HepG2 (cell line): ENCODE results near the gene QSOX2. TPM values are rescaled to one million over a fixed set of nuclear protein-coding genes. Genes with fewer than 3 reads are reported as not detected.

ENCODE experiments used
- ATAC-seq: fragments of 200-7000 bp; cut with Tn5 transposase; 3 replicates; pipeline ENCODE4 v1.9.1; 2020; ENCODE audit warnings: mild to moderate bottlenecking, moderate library complexity
- BruUV-seq: library from RNA; stranded (reverse); fragments of 400-500 nt; replicated peaks from 2 replicates; lab custom pipeline; 2021; lab: Mats Ljungman, UMichigan
- CTCF ChIA-PET: fragments of 300-600 bp; formaldehyde crosslinking; extraction: SDS; loops from one replicate; lab custom pipeline; 2021; ENCODE audit warnings: low total read pairs, inconsistent platforms, low intra/inter-chr PET ratio; lab: Yijun Ruan, JAX
- POLR2A ChIA-PET: fragments of 350-600 bp; sonication (Branson Sonifier 250); formaldehyde crosslinking; loops from one replicate; lab custom pipeline; 2020; ENCODE audit warnings: antibody characterized with exemption, inconsistent platforms; lab: Yijun Ruan, JAX
- DNase-seq: peaks from one replicate; pipeline ENCODE4 v3.0.0-alpha.2; 2015; ENCODE audit warnings: low spot score
- FAIRE-seq: peaks from 3 replicates; lab custom pipeline; 2011; peaks lifted over from hg19 to GRCh38; lab: Jason Lieb, UNC
- H2AFZ ChIP-seq: one replicate; pipeline ENCODE4 v1.6.1; 2011; ENCODE audit warnings: low read length, inconsistent platforms
- H3K27ac ChIP-seq: fragments of 300-600 bp; 3 replicates; pipeline ENCODE4 v1.8.0; 2011; ENCODE audit warnings: mixed run types, mild to moderate bottlenecking, mixed read lengths, low read length, inconsistent platforms; ENCODE audit not compliant: insufficient read depth; ENCODE audit errors: extremely low read length
- H3K27me3 ChIP-seq, 2 experiments: fragments of 200-600 bp in 1 of 2; 2 replicates in 1 of 2; 3 replicates in 1 of 2; pipeline versions ENCODE4 v1.6.0 to v1.8.0; 2011; ENCODE audit warnings: low read length in 2 of 2, mild to moderate bottlenecking in 2 of 2, moderate library complexity in 2 of 2, inconsistent platforms in 1 of 2; ENCODE audit not compliant: insufficient read depth in 2 of 2, control insufficient read depth in 1 of 2
- H3K36me3 ChIP-seq, 2 experiments: fragments of 200-600 bp in 1 of 2; replicated peaks in 1 of 2; 2 replicates in 1 of 2; 3 replicates in 1 of 2; pipeline versions ENCODE4 v1.5.1 to v1.8.0; 2011; ENCODE audit warnings: low read length in 2 of 2, inconsistent platforms in 1 of 2; ENCODE audit not compliant: insufficient read depth in 2 of 2, control insufficient read depth in 1 of 2
- H3K4me1 ChIP-seq: 2 replicates; pipeline ENCODE4 v1.5.1; 2012; ENCODE audit warnings: low read length, inconsistent platforms; ENCODE audit not compliant: insufficient read depth
- H3K4me2 ChIP-seq: 2 replicates; pipeline ENCODE4 v1.6.0; 2011; ENCODE audit warnings: low read depth, low read length, inconsistent platforms
- H3K4me3 ChIP-seq, 3 experiments: fragments of 200-600 bp in 1 of 3; sonication (generic), shearing (Covaris generic) in 1 of 3; replicated peaks in 1 of 3; 2 replicates each; pipeline ENCODE4 v1.5.1; 2011 to 2016; ENCODE audit warnings: low read length in 3 of 3, inconsistent platforms in 2 of 3, low read depth in 2 of 3, mild to moderate bottlenecking in 2 of 3, control low read depth in 1 of 3, mixed read lengths in 1 of 3; ENCODE audit not compliant: insufficient read depth in 1 of 3
- H3K79me2 ChIP-seq: one replicate; pipeline ENCODE4 v1.6.1; 2011; ENCODE audit warnings: low read length, inconsistent platforms; ENCODE audit not compliant: insufficient read depth
- H3K9ac ChIP-seq: 2 replicates; pipeline ENCODE4 v1.6.0; 2011; ENCODE audit warnings: mild to moderate bottlenecking, low read depth, low read length, inconsistent platforms; ENCODE audit not compliant: insufficient read depth
- H3K9me3 ChIP-seq: 2 replicates; pipeline ENCODE4 v1.5.1; 2012; ENCODE audit warnings: mild to moderate bottlenecking, low read length
- H4K20me1 ChIP-seq: 2 replicates; pipeline ENCODE4 v1.6.0; 2011; ENCODE audit warnings: inconsistent platforms, mild to moderate bottlenecking, low read length, moderate library complexity; ENCODE audit not compliant: insufficient read depth
- AGO2 ChIP-seq: fragments of 200-400 bp; formaldehyde crosslinking; optimal IDR thresholded peaks from 2 replicates; pipeline ENCODE3; 2017; ENCODE audit warnings: mild to moderate bottlenecking, low read depth, low read length, moderate library complexity
- MAF1 ChIP-seq: sonication (generic); formaldehyde crosslinking; IDR thresholded peaks from 2 replicates; pipeline ENCODE4 v1.5.0; 2020; ENCODE audit warnings: missing genetic modification reagents, borderline replicate concordance
- ZFY ChIP-seq: sonication (generic); formaldehyde crosslinking; IDR thresholded peaks from 2 replicates; pipeline ENCODE4 v1.4.0; 2020; ENCODE audit warnings: missing genetic modification reagents
- WGBS: methylation state at CpG from one replicate; pipeline ENCODE4 v1.1.6; 2017; ENCODE audit warnings: low lambda C conversion rate; 5-methylcytosine and 5-hydroxymethylcytosine counted together
- in situ Hi-C: cut with HindIII; loops from 2 replicates; pipeline ENCODE4 v1.10.0; 2017; ENCODE audit warnings: low pct_unique_long_range_greater_than_20kb; ENCODE audit not compliant: extremely low pct_ligation_motif_present
- intact Hi-C: fragments of 100-400 bp; cut with micrococcal nuclease; formaldehyde crosslinking; loops from one replicate; pipeline ENCODE4 v1.10.0; 2022; ENCODE audit not compliant: unreplicated experiment
- polyA plus RNA-seq, 8 experiments: library from polyadenylated mRNA; depleted of rRNA in 3 of 8; stranded (reverse) in 7 of 8; unstranded in 1 of 8; fragments of >200 nt; fragmentation: Illumina TruSeq in 4 of 8; extraction: Trizol in 4 of 8; gene quantifications; 2 replicates each; pipeline versions ENCODE4 v1.2.1 to v1.2.3, GENCODE V29; 2011 to 2016; ENCODE audit warnings: low read depth in 4 of 8, missing spikeins in 1 of 8, mixed read lengths in 1 of 8; ENCODE audit not compliant: insufficient read depth in 1 of 8
- total RNA-seq, 5 experiments: library from RNA; depleted of rRNA; stranded (reverse); fragments of >200 nt; fragmentation: Illumina TruSeq; extraction: Trizol; gene quantifications; 2 replicates each; pipeline ENCODE4 v1.2.3, GENCODE V29; 2016; ENCODE audit warnings: low read depth in 1 of 5

QSOX2 gene
- total and polyA plus RNA-seq, 2 of the 13 experiments (the other 11 are each of a cell fraction or from before 2014, with no cell fraction given) = 27.1 to 42.1 TPM

DNA sequence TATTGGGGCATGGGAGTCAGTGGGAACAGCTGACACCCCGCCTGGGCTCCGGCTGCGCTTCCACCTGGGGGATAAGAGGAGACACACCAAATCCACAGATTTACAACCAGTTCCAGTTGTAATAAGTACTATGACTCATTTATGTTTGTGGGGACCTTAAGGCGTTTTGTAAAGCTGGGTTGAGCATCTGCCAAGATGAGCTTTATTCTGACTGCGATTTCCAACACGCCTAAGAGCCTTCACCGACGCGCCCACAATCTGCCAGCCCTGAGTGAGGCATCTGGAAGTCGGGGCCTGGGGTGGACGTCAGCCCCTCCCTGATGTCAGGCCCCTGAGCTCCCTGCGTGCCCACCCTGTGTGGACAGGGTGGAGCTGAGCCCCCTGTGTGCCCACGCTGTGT, 26.3 kb downstream of the QSOX2 start:
- ChIA-PET POLR2A (no interaction called here), CTCF (no interaction called here)
- H3K4me3 ChIP-seq = no peak overlapping the region
- H3K79me2 ChIP-seq = peaks cover 8% of the 10 kb centered on the region
- no peaks in the 10 kb centered on the region for H3K27me3 ChIP-seq
- H3K4me2 ChIP-seq = no peak overlapping the region
- peaks cover 48 to 86% of the 10 kb centered on the region in 2 experiments for H3K36me3 ChIP-seq
- no peak for ATAC-seq
- BruUV-seq = no TSS peak
- no peak for DNase-seq
- peaks cover 13% of the 10 kb centered on the region; the same call in 1 of the 2 replicates for H4K20me1 ChIP-seq
- no peaks in the 10 kb centered on the region for H3K4me1 ChIP-seq
- 100% methylated on average over 7 of the region's 13 CpGs for WGBS
- TF ChIP-seq MAF1 = no peak
- TF ChIP-seq, all 625 proteins: peak for 0
- intact Hi-C loops = no loop called here
- H2AFZ ChIP-seq = no peak overlapping the region
- no peak overlapping the region for H3K27ac ChIP-seq
- in situ Hi-C loops = no loop called here
- H3K9me3 ChIP-seq = no peaks in the 10 kb centered on the region
- FAIRE-seq = no peak
- no peak overlapping the region for H3K9ac ChIP-seq

- no peak overlapping the region for H3K27ac ChIP-seq
- ChIA-PET POLR2A (no interaction called here), CTCF (no interaction called here)
- no peaks in the 10 kb centered on the region for H3K4me1 ChIP-seq
- peaks cover 13% of the 10 kb centered on the region; the same call in 1 of the 2 replicates for H4K20me1 ChIP-seq
- H3K79me2 ChIP-seq = peaks cover 8% of the 10 kb centered on the region
- H3K4me2 ChIP-seq = no peak overlapping the region
- in situ Hi-C loops (no loop called here), intact Hi-C loops (no loop called here)
- no peak overlapping the region for H3K9ac ChIP-seq
- no peaks in the 10 kb centered on the region for H3K9me3 ChIP-seq
- H3K27me3 ChIP-seq = no peaks in the 10 kb centered on the region
- H3K4me3 ChIP-seq = no peak overlapping the region
- peaks cover 48 to 86% of the 10 kb centered on the region in 2 experiments for H3K36me3 ChIP-seq
- ATAC-seq (no peak), DNase-seq (no peak), FAIRE-seq (no peak)
- no TSS peak for BruUV-seq
- no peak overlapping the region for H2AFZ ChIP-seq
- WGBS = 98% methylated on average over 14 of the region's 15 CpGs
- TF ChIP-seq ZFY (CRISPR knock-in tag) (no peak), AGO2 (peak; percentile 11)
- TF ChIP-seq, all 625 proteins: peak for 1
Observed at GRCh38 chr9:136218673-136219072, 26.9 kb downstream of the QSOX2 start.
